ENCODE measurements around the gene ITFG1.

DNA sequence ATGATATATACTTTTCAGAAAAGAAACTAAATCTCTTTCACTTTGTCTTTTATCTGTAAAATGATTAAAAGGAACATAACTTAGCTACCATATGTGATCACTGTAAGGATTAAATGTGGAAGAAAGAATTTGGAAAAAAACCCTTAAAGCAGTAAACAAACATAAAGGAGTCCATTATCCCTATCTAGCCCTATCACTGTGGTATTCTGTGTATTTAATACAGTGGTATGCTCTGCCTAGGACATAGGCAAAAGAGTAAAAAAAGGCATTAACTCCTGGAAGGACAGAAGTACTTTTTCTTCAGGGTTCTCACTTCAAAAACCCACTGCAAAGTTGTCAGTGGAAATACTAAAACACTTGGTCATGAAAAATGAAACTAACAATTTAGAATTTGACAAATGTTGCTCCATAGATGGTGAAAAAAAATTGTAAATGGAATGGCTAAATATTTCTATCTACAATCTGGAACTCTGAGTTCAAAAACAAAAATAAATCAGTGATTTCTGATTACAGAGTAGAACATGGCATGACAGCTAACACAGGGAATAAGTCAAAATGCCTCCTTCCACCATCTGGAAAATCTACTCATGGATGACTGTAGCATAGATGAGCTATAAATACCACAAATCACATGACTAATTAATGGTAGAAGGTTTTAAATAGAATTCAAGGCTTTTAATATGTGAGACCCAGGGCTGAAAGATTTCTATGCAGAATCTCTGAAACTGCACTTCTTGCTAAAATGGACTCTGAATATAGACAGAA, 140.1 kb downstream of the ITFG1 start:
- TF ChIP-seq, protein P1, sequence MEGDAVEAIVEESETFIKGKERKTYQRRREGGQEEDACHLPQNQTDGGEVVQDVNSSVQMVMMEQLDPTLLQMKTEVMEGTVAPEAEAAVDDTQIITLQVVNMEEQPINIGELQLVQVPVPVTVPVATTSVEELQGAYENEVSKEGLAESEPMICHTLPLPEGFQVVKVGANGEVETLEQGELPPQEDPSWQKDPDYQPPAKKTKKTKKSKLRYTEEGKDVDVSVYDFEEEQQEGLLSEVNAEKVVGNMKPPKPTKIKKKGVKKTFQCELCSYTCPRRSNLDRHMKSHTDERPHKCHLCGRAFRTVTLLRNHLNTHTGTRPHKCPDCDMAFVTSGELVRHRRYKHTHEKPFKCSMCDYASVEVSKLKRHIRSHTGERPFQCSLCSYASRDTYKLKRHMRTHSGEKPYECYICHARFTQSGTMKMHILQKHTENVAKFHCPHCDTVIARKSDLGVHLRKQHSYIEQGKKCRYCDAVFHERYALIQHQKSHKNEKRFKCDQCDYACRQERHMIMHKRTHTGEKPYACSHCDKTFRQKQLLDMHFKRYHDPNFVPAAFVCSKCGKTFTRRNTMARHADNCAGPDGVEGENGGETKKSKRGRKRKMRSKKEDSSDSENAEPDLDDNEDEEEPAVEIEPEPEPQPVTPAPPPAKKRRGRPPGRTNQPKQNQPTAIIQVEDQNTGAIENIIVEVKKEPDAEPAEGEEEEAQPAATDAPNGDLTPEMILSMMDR (IDR thresholded peaks at IDR 0.05), result no peak
- no peak for TF ChIP-seq POLR2AphosphoS5 (IDR thresholded peaks at IDR 0.05)
- TF ChIP-seq POLR2A (IDR thresholded peaks at IDR 0.05), result no peak
- no peak for TF ChIP-seq EP300 (IDR thresholded peaks at IDR 0.05)

All from gastroesophageal sphincter (tissue), 3 donors.